K562 (cell line): Measurements from ENCODE around the gene HAGHL. TPM values are rescaled to one million over a fixed set of nuclear protein-coding genes. Genes with fewer than 3 reads are reported as not detected.
A peak's percentile ranks its signal among the peaks of the same experiment; 100 is the strongest.

Experiments
- ATAC-seq: fragments of 200-7000 bp; cut with Tn5 transposase; 3 replicates; pipeline ENCODE4 v1.9.1; 2020; ENCODE audit warnings: moderate library complexity
- BruUV-seq: library from RNA; stranded (reverse); fragments of 400-500 nt; replicated peaks from 2 replicates; lab custom pipeline; 2021; lab: Mats Ljungman, UMichigan
- CTCF ChIA-PET: fragments of 300-600 bp; formaldehyde crosslinking; extraction: SDS; loops from one replicate; lab custom pipeline; 2021; ENCODE audit warnings: low intra/inter-chr PET ratio; lab: Yijun Ruan, JAX
- POLR2A ChIA-PET: fragments of 300-600, 350-650 bp; sonication (Branson Sonifier 250); formaldehyde crosslinking; extraction: SDS; loops from one replicate; lab custom pipeline; 2021; ENCODE audit warnings: antibody characterized with exemption, inconsistent platforms; lab: Yijun Ruan, JAX
- DNase-seq, 4 experiments: peaks; one replicate each; pipeline versions ENCODE4 v3.0.0 to v3.0.0-alpha.2; 2011 to 2018; ENCODE audit warnings: low spot score in 3 of 4, mixed read lengths in 3 of 4; ENCODE audit errors: extremely low read depth in 1 of 4
- FAIRE-seq: peaks from 2 replicates; lab custom pipeline; 2011; peaks lifted over from hg19 to GRCh38; lab: Jason Lieb, UNC
- H2AFZ ChIP-seq: 2 replicates; pipeline ENCODE4 v1.6.0; 2011; ENCODE audit warnings: low read depth, low read length, control low read depth, inconsistent platforms
- H3K27ac ChIP-seq: fragments of 200-600 bp; 3 replicates; pipeline ENCODE4 v1.8.0; 2011; ENCODE audit warnings: low read depth, mild to moderate bottlenecking, control low read depth, inconsistent platforms, low read length, moderate library complexity, mixed read lengths; ENCODE audit errors: extremely low read depth
- H3K27me3 ChIP-seq, 2 experiments: fragments of 300-600 bp in 1 of 2; 2 replicates in 1 of 2; 3 replicates in 1 of 2; pipeline versions ENCODE4 v1.6.0 to v1.8.0; 2011; ENCODE audit warnings: inconsistent platforms in 2 of 2, low read length in 2 of 2, mild to moderate bottlenecking in 1 of 2, mixed read lengths in 1 of 2, moderate library complexity in 1 of 2; ENCODE audit not compliant: control insufficient read depth in 2 of 2, insufficient read depth in 2 of 2
- H3K36me3 ChIP-seq: fragments of 300-600 bp; 3 replicates; pipeline ENCODE4 v1.8.0; 2011; ENCODE audit warnings: mild to moderate bottlenecking, low read length, inconsistent platforms; ENCODE audit not compliant: control insufficient read depth, insufficient read depth
- H3K4me1 ChIP-seq, 2 experiments: fragments of 200-600 bp in 1 of 2; replicated peaks in 1 of 2; 2 replicates in 1 of 2; 3 replicates in 1 of 2; pipeline versions ENCODE4 v1.5.1 to v1.8.0; 2011; ENCODE audit warnings: inconsistent platforms in 2 of 2, low read length in 2 of 2, mild to moderate bottlenecking in 1 of 2, mixed read lengths in 1 of 2, moderate library complexity in 1 of 2; ENCODE audit not compliant: control insufficient read depth in 2 of 2, insufficient read depth in 2 of 2
- H3K4me2 ChIP-seq: 2 replicates; pipeline ENCODE4 v1.6.1; 2011; ENCODE audit warnings: low read length, control low read depth, inconsistent platforms, mixed read lengths; ENCODE audit not compliant: insufficient read depth
- H3K4me3 ChIP-seq: fragments of 200-600 bp; sonication (generic), shearing (Covaris generic); 2 replicates; pipeline ENCODE4 v1.5.1; 2016; ENCODE audit warnings: control low read depth, inconsistent platforms
- H3K79me2 ChIP-seq: fragments of 200-600 bp; 3 replicates; pipeline ENCODE4 v1.8.0; 2011; ENCODE audit warnings: low read length, inconsistent platforms; ENCODE audit not compliant: control insufficient read depth, insufficient read depth
- H3K9ac ChIP-seq, 2 experiments: 2 replicates each; pipeline versions ENCODE4 v1.6.0 to v1.6.1; 2011; ENCODE audit warnings: low read depth in 2 of 2, low read length in 2 of 2, control low read depth in 1 of 2, inconsistent platforms in 1 of 2, mild to moderate bottlenecking in 1 of 2, mixed read lengths in 1 of 2; ENCODE audit not compliant: insufficient read depth in 1 of 2
- H3K9me1 ChIP-seq: one replicate; pipeline ENCODE4 v1.6.0; 2011; ENCODE audit warnings: inconsistent platforms, mild to moderate bottlenecking, low read length, moderate library complexity; ENCODE audit not compliant: control insufficient read depth, insufficient read depth
- H3K9me3 ChIP-seq: replicated peaks from 2 replicates; pipeline ENCODE4 v1.5.1; 2011; ENCODE audit warnings: low read depth, low read length, inconsistent platforms; ENCODE audit not compliant: control insufficient read depth, insufficient read depth
- H4K20me1 ChIP-seq: replicated peaks from 2 replicates; pipeline ENCODE4 v1.6.1; 2011; ENCODE audit warnings: low read length, inconsistent platforms, mixed read lengths; ENCODE audit not compliant: control insufficient read depth, insufficient read depth
- HMGN3 ChIP-seq: IDR thresholded peaks from 2 replicates; pipeline ENCODE4 v1.6.1; 2011; ENCODE audit warnings: borderline replicate concordance, low read depth, mild to moderate bottlenecking, mixed read lengths, low read length; ENCODE audit not compliant: insufficient read length; ENCODE audit errors: extremely low read depth
- JUN ChIP-seq, 2 experiments: sonication (generic) in 1 of 2; formaldehyde crosslinking in 1 of 2; IDR thresholded peaks; 2 replicates each; pipeline versions ENCODE4 v1.6.1 to v1.8.0; 2012 to 2022; ENCODE audit warnings: borderline replicate concordance in 2 of 2, mild to moderate bottlenecking in 2 of 2, improper control_type of control experiment in 1 of 2, low read depth in 1 of 2, low read length in 1 of 2, missing genetic modification reagents in 1 of 2
- NFRKB ChIP-seq: fragments of 450-650 bp; IDR thresholded peaks from 2 replicates; pipeline ENCODE4 v1.6.1; 2016; ENCODE audit warnings: low read depth
- NR2C1 ChIP-seq, 2 experiments: fragments of 450-650 bp; IDR thresholded peaks; 2 replicates each; pipeline ENCODE4 v1.6.1; 2017; ENCODE audit warnings: mild to moderate bottlenecking in 2 of 2, antibody characterized with exemption in 1 of 2, inconsistent platforms in 1 of 2, missing compliant biosample characterization in 1 of 2, missing genetic modification characterization in 1 of 2
- NR2C2 ChIP-seq, 2 experiments: fragments of 200-800 bp in 1 of 2; sonication (Bioruptor generic) in 1 of 2; sonication (generic) in 1 of 2; formaldehyde crosslinking in 1 of 2; IDR thresholded peaks; 2 replicates each; pipeline versions ENCODE4 v1.6.1 to v1.8.0; 2016 to 2022; ENCODE audit warnings: mild to moderate bottlenecking in 1 of 2, missing compliant biosample characterization in 1 of 2, missing genetic modification characterization in 1 of 2, missing genetic modification reagents in 1 of 2
- NR2F6 ChIP-seq: fragments of 450-650 bp; formaldehyde crosslinking; IDR thresholded peaks from 2 replicates; pipeline ENCODE4 v1.4.0; 2020; ENCODE audit warnings: mild to moderate bottlenecking
- POLR2B ChIP-seq: fragments of 450-650 bp; IDR thresholded peaks from 2 replicates; pipeline ENCODE4 v1.6.1; 2018; ENCODE audit warnings: low read depth; ENCODE audit not compliant: partially characterized antibody
- RUNX1 ChIP-seq: sonication (generic); IDR thresholded peaks from 2 replicates; pipeline ENCODE4 v1.6.1; 2016; ENCODE audit warnings: antibody characterized with exemption, low read depth
- STAG1 ChIP-seq: sonication (generic); formaldehyde crosslinking; IDR thresholded peaks from 2 replicates; pipeline ENCODE4 v1.5.0; 2020; ENCODE audit warnings: missing genetic modification reagents, borderline replicate concordance
- ZC3H4 ChIP-seq: sonication (generic); formaldehyde crosslinking; IDR thresholded peaks from 2 replicates; pipeline ENCODE4 v1.9.0; 2021; ENCODE audit warnings: missing genetic modification reagents, borderline replicate concordance
- ZNF324 ChIP-seq: fragments of 250-450 bp; sonication (Bioruptor Pico); IDR thresholded peaks from 2 replicates; pipeline ENCODE4 v1.4.0; 2020; ENCODE audit warnings: mild to moderate bottlenecking
- ZNF408 ChIP-seq: fragments of 250-450 bp; sonication (Bioruptor Pico); IDR thresholded peaks from 2 replicates; pipeline ENCODE4 v1.4.0; 2020; ENCODE audit warnings: low read depth, mild to moderate bottlenecking, moderate library complexity
- WGBS: fragments of 100-300 bp; shearing (Covaris generic); methylation state at CpG from one replicate; pipeline ENCODE4 v1.1.6; 2016; ENCODE audit warnings: low coverage, mixed read lengths; ENCODE audit not compliant: insufficient coverage; ENCODE audit errors: missing lambda C conversion rate; 5-methylcytosine and 5-hydroxymethylcytosine counted together
- in situ Hi-C: fragments of 300-500 bp; cut with MboI; formaldehyde crosslinking; loops from 4 replicates; pipeline ENCODE4 v1.15.0; 2018; ENCODE audit warnings: inconsistent platforms, mixed read lengths
- intact Hi-C: fragments of 100-400 bp; cut with micrococcal nuclease; formaldehyde crosslinking; loops from 2 replicates; pipeline ENCODE4 v1.14.2; 2022
- polyA plus RNA-seq, 8 experiments: library from polyadenylated mRNA; depleted of rRNA in 4 of 8; stranded (reverse) in 5 of 8; unstranded in 3 of 8; fragments of >200 nt; fragmentation: Nextera tagmentation in 2 of 8; fragmentation: Illumina TruSeq in 1 of 8; extraction: Ambion mirVana in 2 of 8; extraction: Trizol in 1 of 8; gene quantifications; 2 replicates each; pipeline versions ENCODE4 v1.2.1 to v1.2.3, GENCODE V29; 2011 to 2014; ENCODE audit warnings: inconsistent platforms in 1 of 8, missing spikeins in 1 of 8
- total RNA-seq, 7 experiments: library from RNA; depleted of rRNA in 6 of 7; stranded (reverse); fragments of >200 nt in 6 of 7; fragmentation: Illumina TruSeq in 2 of 7; extraction: Trizol in 2 of 7; gene quantifications; 2 replicates each; pipeline versions ENCODE4 v1.2.1 to v1.2.3, GENCODE V29; 2011 to 2021; ENCODE audit warnings: low replicate concordance in 1 of 7
- TF ChIP-seq, protein P1 (sequence below): conservative IDR thresholded peaks from 2 replicates; pipeline ENCODE4 v1.6.1; 2011; ENCODE audit warnings: low read depth, mild to moderate bottlenecking, low read length; ENCODE audit not compliant: control insufficient read depth
- TF ChIP-seq, protein P2 (sequence below): sonication (generic); formaldehyde crosslinking; IDR thresholded peaks from 2 replicates; pipeline ENCODE4 v1.8.1; 2023; ENCODE audit warnings: mild to moderate bottlenecking, missing genetic modification reagents
- TF ChIP-seq, protein P3 (sequence below): fragments of 450-650 bp; IDR thresholded peaks from 2 replicates; pipeline ENCODE4 v1.6.1; 2016

HAGHL gene
- total and polyA plus RNA-seq, 9 of the 15 experiments (the other 6 are each of a cell fraction or from before 2014, with no cell fraction given) = 0.31 to 83.4 (median 20.7) TPM

DNA sequence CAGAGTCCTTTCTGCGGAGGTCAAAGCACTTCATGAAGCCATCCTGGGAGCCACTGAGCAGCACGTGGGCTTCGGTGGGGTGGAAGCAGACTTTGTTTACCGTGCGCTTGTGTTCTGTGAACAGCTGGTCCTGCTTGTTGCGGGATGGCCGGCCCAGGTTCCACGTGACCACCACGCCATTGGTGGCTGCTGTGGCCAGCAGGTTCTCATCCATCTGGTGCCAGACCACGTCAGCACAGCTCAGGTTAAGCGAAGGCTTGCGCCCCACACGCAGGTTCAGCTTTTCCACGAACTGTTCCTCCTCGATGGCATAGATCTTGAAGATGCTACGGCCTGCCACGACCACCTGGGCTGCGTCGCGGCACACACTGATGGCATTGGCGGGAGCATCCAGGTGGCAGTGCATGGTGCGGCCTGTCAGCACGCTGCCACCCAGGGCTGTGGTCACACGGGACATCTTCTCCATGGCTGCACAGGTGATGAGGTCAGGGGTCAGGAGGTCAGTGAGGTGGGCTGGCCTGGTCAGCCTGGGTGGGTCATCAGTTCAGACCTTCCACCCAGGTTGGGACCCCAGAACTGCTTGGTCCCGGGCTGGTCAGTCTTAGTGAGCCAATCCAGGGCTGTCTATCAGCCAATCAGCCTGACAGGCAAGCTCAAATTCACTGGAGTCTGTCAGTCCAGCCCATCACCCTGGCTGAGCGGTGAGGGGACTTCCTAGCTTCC is 37.6 kb upstream of the HAGHL start:
- DNase-seq (no peak), FAIRE-seq (peak; percentile 49), ATAC-seq (no peak; the same call in 2 of the 3 replicates)
- Histone ChIP-seq H3K4me3 (peak overlapping the region; percentile 92), H3K4me1 (peaks cover 5 to 84% of the 10 kb centered on the region in 2 experiments), H3K9me1 (peaks cover 5% of the 10 kb centered on the region), H2AFZ (peak overlapping the region; percentile 88; the same call in 1 of the 2 replicates), H4K20me1 (no peaks in the 10 kb centered on the region), H3K27ac (peak overlapping the region; percentile 86), H3K36me3 (peaks cover 40% of the 10 kb centered on the region; the same call in 2 of the 3 replicates), H3K4me2 (peak overlapping the region; percentile 87), H3K9me3 (no peaks in the 10 kb centered on the region), H3K79me2 (peaks cover 17% of the 10 kb centered on the region; the same call in 2 of the 3 replicates), H3K27me3 (no peaks in the 10 kb centered on the region), H3K9ac (peak overlapping the region; percentile 94 to 98)
- no TSS peak for BruUV-seq
- intact Hi-C loops = no loop called here
- ChIA-PET CTCF (no interaction called here), POLR2A (interaction anchor here (0.6 to 1.3 kb wide), 5 partner anchors 8 to 471 kb away, joined by 3 to 10 read pairs (median 4); partner anchors contain the start of genes METRN and STUB1)
- WGBS = 78% methylated on average over 25 of the region's 26 CpGs
- in situ Hi-C loops = no loop called here
- TF ChIP-seq ZC3H4 (CRISPR knock-in tag) (0 out of 2 replicates have a peak, but pooled peaks have one; percentile 34), ZNF408 (CRISPR knock-in tag) (no peak), NR2C1 (IDR thresholded peaks at IDR 0.05) (peak; percentile 45; the same call in 1 of the 2 replicates), NR2C1 (tag; IDR thresholded peaks at IDR 0.05) (peak; percentile 54), HMGN3 (no peak), JUN (IDR thresholded peaks at IDR 0.05; ENCODE audit: borderline replicate concordance, low read depth, low read length) (no peak), JUN (CRISPR knock-in tag; IDR thresholded peaks at IDR 0.05; ENCODE audit: borderline replicate concordance) (peak; percentile 43; the same call in 1 of the 2 replicates), NFRKB (no peak), NR2C2 (CRISPR knock-in tag; IDR thresholded peaks at IDR 0.05) (no peak), NR2C2 (tag; IDR thresholded peaks at IDR 0.05) (0 out of 2 replicates have a peak, but pooled peaks have one; percentile 16), RUNX1 (no peak), ZNF324 (no peak), NR2F6 (0 out of 2 replicates have a peak, but pooled peaks have one; percentile 44), STAG1 (0 out of 2 replicates have a peak, but pooled peaks have one; percentile 6), POLR2B (no peak)
- TF ChIP-seq, protein P1, sequence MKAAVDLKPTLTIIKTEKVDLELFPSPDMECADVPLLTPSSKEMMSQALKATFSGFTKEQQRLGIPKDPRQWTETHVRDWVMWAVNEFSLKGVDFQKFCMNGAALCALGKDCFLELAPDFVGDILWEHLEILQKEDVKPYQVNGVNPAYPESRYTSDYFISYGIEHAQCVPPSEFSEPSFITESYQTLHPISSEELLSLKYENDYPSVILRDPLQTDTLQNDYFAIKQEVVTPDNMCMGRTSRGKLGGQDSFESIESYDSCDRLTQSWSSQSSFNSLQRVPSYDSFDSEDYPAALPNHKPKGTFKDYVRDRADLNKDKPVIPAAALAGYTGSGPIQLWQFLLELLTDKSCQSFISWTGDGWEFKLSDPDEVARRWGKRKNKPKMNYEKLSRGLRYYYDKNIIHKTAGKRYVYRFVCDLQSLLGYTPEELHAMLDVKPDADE = 0 out of 2 replicates have a peak, but pooled peaks have one; percentile 18
- TF ChIP-seq, protein P2, sequence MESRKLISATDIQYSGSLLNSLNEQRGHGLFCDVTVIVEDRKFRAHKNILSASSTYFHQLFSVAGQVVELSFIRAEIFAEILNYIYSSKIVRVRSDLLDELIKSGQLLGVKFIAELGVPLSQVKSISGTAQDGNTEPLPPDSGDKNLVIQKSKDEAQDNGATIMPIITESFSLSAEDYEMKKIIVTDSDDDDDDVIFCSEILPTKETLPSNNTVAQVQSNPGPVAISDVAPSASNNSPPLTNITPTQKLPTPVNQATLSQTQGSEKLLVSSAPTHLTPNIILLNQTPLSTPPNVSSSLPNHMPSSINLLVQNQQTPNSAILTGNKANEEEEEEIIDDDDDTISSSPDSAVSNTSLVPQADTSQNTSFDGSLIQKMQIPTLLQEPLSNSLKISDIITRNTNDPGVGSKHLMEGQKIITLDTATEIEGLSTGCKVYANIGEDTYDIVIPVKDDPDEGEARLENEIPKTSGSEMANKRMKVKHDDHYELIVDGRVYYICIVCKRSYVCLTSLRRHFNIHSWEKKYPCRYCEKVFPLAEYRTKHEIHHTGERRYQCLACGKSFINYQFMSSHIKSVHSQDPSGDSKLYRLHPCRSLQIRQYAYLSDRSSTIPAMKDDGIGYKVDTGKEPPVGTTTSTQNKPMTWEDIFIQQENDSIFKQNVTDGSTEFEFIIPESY (CRISPR knock-in tag) = peak; percentile 67; the same call in 1 of the 2 replicates
- TF ChIP-seq, protein P3, sequence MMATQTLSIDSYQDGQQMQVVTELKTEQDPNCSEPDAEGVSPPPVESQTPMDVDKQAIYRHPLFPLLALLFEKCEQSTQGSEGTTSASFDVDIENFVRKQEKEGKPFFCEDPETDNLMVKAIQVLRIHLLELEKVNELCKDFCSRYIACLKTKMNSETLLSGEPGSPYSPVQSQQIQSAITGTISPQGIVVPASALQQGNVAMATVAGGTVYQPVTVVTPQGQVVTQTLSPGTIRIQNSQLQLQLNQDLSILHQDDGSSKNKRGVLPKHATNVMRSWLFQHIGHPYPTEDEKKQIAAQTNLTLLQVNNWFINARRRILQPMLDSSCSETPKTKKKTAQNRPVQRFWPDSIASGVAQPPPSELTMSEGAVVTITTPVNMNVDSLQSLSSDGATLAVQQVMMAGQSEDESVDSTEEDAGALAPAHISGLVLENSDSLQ = peak; percentile 44; the same call in 1 of the 2 replicates
